ENCODE data around the gene MYO3B. TPM values are rescaled to one million over a fixed set of nuclear protein-coding genes. Genes with fewer than 3 reads are reported as not detected.
A peak's percentile ranks its signal among the peaks of the same experiment; 100 is the strongest.
"Not testable (repeated sequence)": the region's sequence is repeated elsewhere in the genome, so short reads cannot be mapped to it uniquely, and the experiment has no call there.

The MYO3B gene
- total RNA-seq, 1 experiment from 2014 or later, result 0.63 TPM

GRCh38 chr2:170212625-170213280 is 34.8 kb downstream of the MYO3B start:
- no CpG with 5 or more reads among the region's 14 CpGs for WGBS (ENCODE audit: extremely low coverage, insufficient read length, low lambda C conversion rate)
- TF ChIP-seq CTCF (conservative IDR thresholded peaks at IDR 0.05), result no peak
- Histone ChIP-seq H3K27ac (ENCODE audit: insufficient read length, low read depth, low read length) (no peak overlapping the region), H2BK5ac (ENCODE audit: insufficient read length, low read length) (no peak overlapping the region), H2BK15ac (ENCODE audit: low read depth, low read length) (no peak overlapping the region), H3K79me2 (ENCODE audit: insufficient read depth, low read length) (no peaks in the 10 kb centered on the region), H3K9ac (ENCODE audit: extremely low read depth, insufficient read length, low read length) (no peak overlapping the region), H2BK12ac (ENCODE audit: insufficient read length, low read depth, low read length) (no peak overlapping the region), H3K9me3 (ENCODE audit: control insufficient read depth, low read depth, low read length) (no peaks in the 10 kb centered on the region), H4K8ac (replicated peaks; ENCODE audit: insufficient read length, low read depth, low read length) (no peak overlapping the region), H3K56ac (ENCODE audit: insufficient read length, low read depth, low read length) (no peak overlapping the region), H4K20me1 (ENCODE audit: control insufficient read depth, insufficient read depth, insufficient read length) (no peaks in the 10 kb centered on the region), H3K23me2 (ENCODE audit: insufficient read length, low read depth, low read length, poor library complexity, severe bottlenecking) (no peaks in the 10 kb centered on the region), H2BK20ac (ENCODE audit: low read depth, low read length, poor library complexity, severe bottlenecking) (no peak overlapping the region), H3K4me1 (ENCODE audit: insufficient read depth, low read length) (peaks cover 9% of the 10 kb centered on the region; the same call in 1 of the 2 replicates), H4K91ac (ENCODE audit: insufficient read length, low read depth, low read length) (no peak overlapping the region), H3T11ph (ENCODE audit: low read length) (no peak overlapping the region), H3K23ac (ENCODE audit: insufficient read length, low read depth, low read length) (no peak overlapping the region), H3K79me1 (ENCODE audit: insufficient read depth, low read depth, low read length, poor library complexity, severe bottlenecking) (no peaks in the 10 kb centered on the region), H2AFZ (ENCODE audit: low read length) (no peak overlapping the region), H3K27me3 (ENCODE audit: insufficient read depth, low read length) (no peaks in the 10 kb centered on the region), H3K4me2 (ENCODE audit: insufficient read depth, insufficient read length, low read length) (no peak overlapping the region), H3K18ac (ENCODE audit: insufficient read length, low read depth, low read length) (no peak overlapping the region), H4K5ac (ENCODE audit: insufficient read length, low read depth, low read length) (no peak overlapping the region), H2AK5ac (ENCODE audit: insufficient read length, low read length) (no peak overlapping the region), H3K4ac (ENCODE audit: low read depth, low read length) (no peak overlapping the region), H2BK120ac (ENCODE audit: low read depth, low read length, poor library complexity, severe bottlenecking) (no peak overlapping the region), H3K14ac (ENCODE audit: insufficient read depth, low read length) (no peak overlapping the region)
- DNase-seq, result no peak
- Mint-ChIP-seq H3K27me3 (ENCODE audit: low read depth) (no peaks in the 10 kb centered on the region), H3K27ac (peak overlapping the region; percentile 34 to 89 (median 62); a peak in 6 of 7 replicates), H3K36me3 (ENCODE audit: insufficient read depth in 1 of 3, low read depth in 3 of 3) (peaks cover 7 to 20% (median 12%) of the 10 kb centered on the region in 3 experiments; a peak in 6 of 7 replicates), H3K4me3 (no peak overlapping the region), H3K9me3 (peaks cover 7 to 8% of the 10 kb centered on the region in 2 experiments; a peak in 3 of 5 replicates), H3K4me1 (peaks cover 47 to 58% of the 10 kb centered on the region in 2 experiments)

- not testable (repeated sequence) for H3K9me3 Mint-ChIP-seq; H2BK120ac ChIP-seq (ENCODE audit: low read depth, low read length, poor library complexity, severe bottlenecking); H2AK5ac ChIP-seq (ENCODE audit: insufficient read length, low read length); H3K23me2 ChIP-seq (ENCODE audit: insufficient read length, low read depth, low read length, poor library complexity, severe bottlenecking); DNase-seq; H3K27me3 Mint-ChIP-seq (ENCODE audit: low read depth); H3K18ac ChIP-seq (ENCODE audit: insufficient read length, low read depth, low read length); H3K14ac ChIP-seq (ENCODE audit: insufficient read depth, low read length); H4K5ac ChIP-seq (ENCODE audit: insufficient read length, low read depth, low read length); H3K27me3 ChIP-seq (ENCODE audit: insufficient read depth, low read length); H3K4ac ChIP-seq (ENCODE audit: low read depth, low read length); H2BK15ac ChIP-seq (ENCODE audit: low read depth, low read length); H3K9me3 ChIP-seq (ENCODE audit: control insufficient read depth, low read depth, low read length); H2BK12ac ChIP-seq (ENCODE audit: insufficient read length, low read depth, low read length); H2BK5ac ChIP-seq (ENCODE audit: insufficient read length, low read length); H3K79me2 ChIP-seq (ENCODE audit: insufficient read depth, low read length); H3K9ac ChIP-seq (ENCODE audit: extremely low read depth, insufficient read length, low read length); H2BK20ac ChIP-seq (ENCODE audit: low read depth, low read length, poor library complexity, severe bottlenecking); H3K27ac ChIP-seq (ENCODE audit: insufficient read length, low read depth, low read length); H3K23ac ChIP-seq (ENCODE audit: insufficient read length, low read depth, low read length); H4K20me1 ChIP-seq (ENCODE audit: control insufficient read depth, insufficient read depth, insufficient read length); H2AFZ ChIP-seq (ENCODE audit: low read length); H3K4me2 ChIP-seq (ENCODE audit: insufficient read depth, insufficient read length, low read length); H3K4me3 Mint-ChIP-seq; H4K91ac ChIP-seq (ENCODE audit: insufficient read length, low read depth, low read length); H4K8ac ChIP-seq (replicated peaks; ENCODE audit: insufficient read length, low read depth, low read length); H3K56ac ChIP-seq (ENCODE audit: insufficient read length, low read depth, low read length); H3K79me1 ChIP-seq (ENCODE audit: insufficient read depth, low read depth, low read length, poor library complexity, severe bottlenecking); H3K4me1 ChIP-seq (ENCODE audit: insufficient read depth, low read length); H3T11ph ChIP-seq (ENCODE audit: low read length)
- Mint-ChIP-seq H3K27ac (peak overlapping the region; percentile 34 to 89 (median 62)), H3K4me1 (peaks cover 50 to 62% of the 10 kb centered on the region in 2 experiments), H3K36me3 (ENCODE audit: insufficient read depth in 1 of 3, low read depth in 3 of 3) (peaks cover 3 to 16% (median 8%) of the 10 kb centered on the region in 3 experiments; a peak in 6 of 7 replicates)
- WGBS (ENCODE audit: extremely low coverage, insufficient read length, low lambda C conversion rate), result no CpG with 5 or more reads among the region's 10 CpGs
Observed at GRCh38 chr2:170213281-170213625, 35.3 kb downstream of the MYO3B start.

Measured in H9 (cell line).